ENCODE data around the gene FAM120AOS.

DNA sequence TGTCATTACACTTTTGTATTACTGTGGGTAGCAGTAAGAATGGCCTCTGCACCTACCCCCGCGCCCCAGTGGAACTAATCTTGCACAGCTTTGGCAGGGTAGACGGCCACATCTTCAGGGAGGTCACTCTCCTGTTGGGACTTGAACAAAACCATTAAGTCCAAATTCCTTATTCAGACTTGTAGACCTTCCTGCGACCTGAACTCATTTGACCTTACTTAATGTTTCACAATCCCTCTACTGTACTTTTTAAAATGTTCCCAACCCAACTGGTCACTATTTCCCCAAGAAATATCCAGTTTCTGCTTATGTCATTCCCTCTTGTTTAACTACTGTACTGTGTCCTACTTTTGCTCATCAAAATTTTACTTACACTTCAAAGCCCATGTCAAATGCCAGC is 5.3 kb upstream of the FAM120AOS start:
- TF ChIP-seq, protein P1, sequence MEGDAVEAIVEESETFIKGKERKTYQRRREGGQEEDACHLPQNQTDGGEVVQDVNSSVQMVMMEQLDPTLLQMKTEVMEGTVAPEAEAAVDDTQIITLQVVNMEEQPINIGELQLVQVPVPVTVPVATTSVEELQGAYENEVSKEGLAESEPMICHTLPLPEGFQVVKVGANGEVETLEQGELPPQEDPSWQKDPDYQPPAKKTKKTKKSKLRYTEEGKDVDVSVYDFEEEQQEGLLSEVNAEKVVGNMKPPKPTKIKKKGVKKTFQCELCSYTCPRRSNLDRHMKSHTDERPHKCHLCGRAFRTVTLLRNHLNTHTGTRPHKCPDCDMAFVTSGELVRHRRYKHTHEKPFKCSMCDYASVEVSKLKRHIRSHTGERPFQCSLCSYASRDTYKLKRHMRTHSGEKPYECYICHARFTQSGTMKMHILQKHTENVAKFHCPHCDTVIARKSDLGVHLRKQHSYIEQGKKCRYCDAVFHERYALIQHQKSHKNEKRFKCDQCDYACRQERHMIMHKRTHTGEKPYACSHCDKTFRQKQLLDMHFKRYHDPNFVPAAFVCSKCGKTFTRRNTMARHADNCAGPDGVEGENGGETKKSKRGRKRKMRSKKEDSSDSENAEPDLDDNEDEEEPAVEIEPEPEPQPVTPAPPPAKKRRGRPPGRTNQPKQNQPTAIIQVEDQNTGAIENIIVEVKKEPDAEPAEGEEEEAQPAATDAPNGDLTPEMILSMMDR (tag by site-specific recombination; IDR thresholded peaks at IDR 0.05) = no peak
- TF ChIP-seq ZNF707 (tag by site-specific recombination; IDR thresholded peaks at IDR 0.05) = no peak
- no peak for TF ChIP-seq ZNF311 (tag by site-specific recombination; IDR thresholded peaks at IDR 0.05; ENCODE audit: borderline replicate concordance)

All from HEK293 (cell line).